Neutrophil (primary cell): ENCODE measurements around the gene HTR2B.

Experiments
- H3K27ac ChIP-seq: fragments of 200-600 bp; sonication (generic); 2 replicates; pipeline ENCODE4 v1.5.1; 2016; ENCODE audit warnings: mild to moderate bottlenecking, moderate library complexity
- H3K27me3 ChIP-seq: fragments of 200-600 bp; sonication (generic); 2 replicates; pipeline ENCODE4 v1.6.0; 2016; ENCODE audit warnings: mild to moderate bottlenecking
- H3K36me3 ChIP-seq: fragments of 200-600 bp; sonication (generic); 2 replicates; pipeline ENCODE4 v1.5.1; 2017
- H3K4me1 ChIP-seq, 2 experiments: fragments of 200-600 bp in 1 of 2; sonication (generic) in 1 of 2; 1 replicate in 1 of 2; 2 replicates in 1 of 2; pipeline versions ENCODE4 v1.5.1 to v1.6.1; 2013 to 2016; ENCODE audit warnings: low read depth in 1 of 2, low read length in 1 of 2, mild to moderate bottlenecking in 1 of 2, moderate library complexity in 1 of 2; ENCODE audit not compliant: control insufficient read depth in 1 of 2, insufficient read depth in 1 of 2
- H3K4me3 ChIP-seq, 2 experiments: fragments of 200-600 bp in 1 of 2; sonication (generic) in 1 of 2; 1 replicate in 1 of 2; 2 replicates in 1 of 2; pipeline ENCODE4 v1.5.1; 2013 to 2016; ENCODE audit warnings: low read depth in 1 of 2, low read length in 1 of 2, mild to moderate bottlenecking in 1 of 2, moderate library complexity in 1 of 2
- H3K9me3 ChIP-seq: fragments of 200-600 bp; sonication (generic); 2 replicates; pipeline ENCODE4 v1.5.1; 2016
- TF ChIP-seq, protein P1 (sequence below): fragments of 200-600 bp; sonication (generic); IDR thresholded peaks from 2 replicates; pipeline ENCODE4 v1.5.1; 2016; ENCODE audit warnings: antibody characterized with exemption

Gene HTR2B

DNA sequence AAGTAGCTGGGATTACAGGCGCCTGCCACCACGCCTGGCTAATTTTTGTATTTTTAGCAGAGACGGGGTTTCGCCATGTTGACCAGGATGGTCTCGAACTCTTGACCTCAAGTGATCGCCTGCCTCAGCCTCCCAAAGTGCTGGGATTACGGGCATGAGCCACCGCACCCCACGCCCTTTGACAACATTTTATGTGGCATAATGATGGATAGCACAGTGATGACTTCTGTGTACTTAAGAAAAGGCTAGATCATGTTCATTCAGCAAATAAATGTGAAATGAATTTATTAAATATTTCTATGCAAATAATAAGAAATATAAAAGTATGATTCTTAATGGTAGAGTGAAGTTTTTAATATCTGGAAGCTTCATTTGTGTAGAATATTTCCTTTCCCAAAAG, 2.6 kb upstream of the HTR2B start:
- no peaks in the 10 kb centered on the region for H3K36me3 ChIP-seq
- no peak overlapping the region for H3K4me3 ChIP-seq
- TF ChIP-seq, protein P1, sequence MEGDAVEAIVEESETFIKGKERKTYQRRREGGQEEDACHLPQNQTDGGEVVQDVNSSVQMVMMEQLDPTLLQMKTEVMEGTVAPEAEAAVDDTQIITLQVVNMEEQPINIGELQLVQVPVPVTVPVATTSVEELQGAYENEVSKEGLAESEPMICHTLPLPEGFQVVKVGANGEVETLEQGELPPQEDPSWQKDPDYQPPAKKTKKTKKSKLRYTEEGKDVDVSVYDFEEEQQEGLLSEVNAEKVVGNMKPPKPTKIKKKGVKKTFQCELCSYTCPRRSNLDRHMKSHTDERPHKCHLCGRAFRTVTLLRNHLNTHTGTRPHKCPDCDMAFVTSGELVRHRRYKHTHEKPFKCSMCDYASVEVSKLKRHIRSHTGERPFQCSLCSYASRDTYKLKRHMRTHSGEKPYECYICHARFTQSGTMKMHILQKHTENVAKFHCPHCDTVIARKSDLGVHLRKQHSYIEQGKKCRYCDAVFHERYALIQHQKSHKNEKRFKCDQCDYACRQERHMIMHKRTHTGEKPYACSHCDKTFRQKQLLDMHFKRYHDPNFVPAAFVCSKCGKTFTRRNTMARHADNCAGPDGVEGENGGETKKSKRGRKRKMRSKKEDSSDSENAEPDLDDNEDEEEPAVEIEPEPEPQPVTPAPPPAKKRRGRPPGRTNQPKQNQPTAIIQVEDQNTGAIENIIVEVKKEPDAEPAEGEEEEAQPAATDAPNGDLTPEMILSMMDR = no peak
- no peaks in the 10 kb centered on the region for H3K9me3 ChIP-seq
- no peaks in the 10 kb centered on the region for H3K4me1 ChIP-seq
- no peaks in the 10 kb centered on the region for H3K27me3 ChIP-seq
- H3K27ac ChIP-seq = no peak overlapping the region

DNA sequence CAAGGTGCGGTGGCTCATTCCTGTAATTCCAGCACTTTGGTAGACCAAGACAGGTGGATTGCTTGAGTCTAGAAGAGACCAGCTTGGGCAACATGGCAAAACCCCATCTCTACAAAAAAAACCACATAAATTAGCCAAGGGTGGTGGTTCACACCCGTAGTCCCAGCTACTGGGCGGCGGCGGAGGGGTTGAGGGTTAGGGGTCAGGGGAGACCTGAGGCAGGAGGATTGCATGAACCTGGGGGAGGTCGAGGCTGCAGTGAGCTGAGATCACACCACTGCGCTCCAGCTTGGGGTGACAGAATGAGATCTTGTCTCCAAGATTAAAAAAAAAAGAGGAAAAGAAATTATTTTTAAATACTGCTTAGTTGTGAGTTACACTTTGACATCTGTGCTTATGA, 1.3 kb upstream of the HTR2B start:
- TF ChIP-seq, protein P1 = no peak
- Histone ChIP-seq H3K27ac (no peak overlapping the region), H3K4me1 (no peaks in the 10 kb centered on the region), H3K9me3 (no peaks in the 10 kb centered on the region), H3K4me3 (no peak overlapping the region), H3K27me3 (no peaks in the 10 kb centered on the region), H3K36me3 (no peaks in the 10 kb centered on the region)

DNA sequence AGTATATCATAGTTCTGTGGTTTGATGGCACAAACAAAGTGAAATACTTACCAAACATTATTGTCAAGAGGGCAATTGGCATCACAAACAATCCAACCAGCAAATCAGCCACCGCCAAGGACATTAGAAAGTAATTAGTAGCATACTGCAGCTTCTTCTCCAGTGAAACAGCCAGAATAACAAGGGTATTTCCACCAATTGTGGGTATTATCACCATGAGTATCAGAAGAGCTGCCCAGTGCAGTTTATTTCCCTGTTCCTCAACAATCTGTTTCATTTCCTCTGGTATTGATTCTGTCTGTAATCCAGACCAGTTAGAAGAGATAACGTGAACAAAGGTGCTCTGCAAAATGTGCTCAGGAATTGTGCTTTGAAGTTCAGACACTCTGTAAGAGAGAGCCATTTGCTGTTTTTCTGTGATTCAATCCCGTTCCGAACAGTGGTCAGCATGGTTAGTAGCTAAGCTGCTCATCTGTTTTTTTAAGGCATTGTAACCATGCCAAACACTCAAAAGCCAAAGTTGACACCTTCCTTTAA, 1.4 kb downstream of the HTR2B start:
- no peaks in the 10 kb centered on the region for H3K9me3 ChIP-seq
- TF ChIP-seq, protein P1 = no peak
- H3K4me3 ChIP-seq = no peak overlapping the region
- H3K27ac ChIP-seq = no peak overlapping the region
- no peaks in the 10 kb centered on the region for H3K4me1 ChIP-seq
- H3K36me3 ChIP-seq = no peaks in the 10 kb centered on the region
- H3K27me3 ChIP-seq = no peaks in the 10 kb centered on the region

DNA sequence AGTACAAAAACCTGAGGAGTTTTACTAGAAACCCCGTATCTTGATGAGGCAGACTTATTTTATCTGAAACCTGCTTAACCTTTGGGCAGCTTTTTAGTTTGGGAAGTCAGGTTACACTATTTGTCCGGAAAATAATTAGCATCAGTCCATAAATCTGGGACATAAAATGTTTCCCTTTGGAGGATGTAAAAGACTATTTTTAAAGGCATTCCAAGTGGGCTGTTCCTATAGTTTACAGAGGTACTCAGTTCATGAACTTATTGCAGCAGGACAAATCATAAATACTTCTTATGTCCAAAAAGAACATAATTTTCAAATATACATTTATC, 6.3 kb downstream of the HTR2B start:
- H3K4me1 ChIP-seq = no peaks in the 10 kb centered on the region
- no peak overlapping the region for H3K27ac ChIP-seq
- H3K36me3 ChIP-seq = peaks cover 2% of the 10 kb centered on the region
- H3K9me3 ChIP-seq = no peaks in the 10 kb centered on the region
- no peaks in the 10 kb centered on the region for H3K27me3 ChIP-seq
- no peak overlapping the region for H3K4me3 ChIP-seq
- TF ChIP-seq, protein P1 = no peak

DNA sequence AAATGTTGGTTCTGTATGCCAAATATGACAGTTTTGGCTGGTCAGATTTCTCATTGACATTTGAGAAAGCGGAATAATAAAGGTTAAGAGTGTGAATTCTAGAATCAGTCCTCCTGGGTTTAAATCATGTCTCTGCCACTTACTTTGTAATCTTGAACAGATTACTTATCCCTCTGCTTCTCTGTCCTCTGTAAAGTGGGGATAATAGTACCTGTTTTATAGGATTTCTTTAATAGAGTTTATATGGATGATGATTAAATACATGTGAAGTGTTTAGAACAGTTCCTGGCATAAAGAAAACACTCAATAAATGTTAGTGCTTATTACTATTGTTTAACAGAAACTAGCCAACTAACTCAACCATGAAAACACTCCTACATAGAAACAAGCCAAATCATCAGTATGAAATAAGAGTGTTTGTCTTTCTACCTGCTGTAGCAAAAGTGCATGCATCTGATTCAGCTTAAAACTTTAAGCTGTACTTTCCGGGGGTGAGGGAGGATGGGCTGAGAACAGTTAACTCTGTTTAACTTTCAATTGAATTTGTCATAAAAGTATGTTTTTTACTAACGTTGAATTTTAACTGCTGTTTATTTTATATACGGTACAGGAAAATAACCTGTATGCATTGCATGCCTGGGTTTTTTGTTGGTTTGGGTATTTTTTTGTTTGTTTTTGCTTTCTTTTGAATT, 6.8 kb downstream of the HTR2B start:
- TF ChIP-seq, protein P1 = no peak
- no peaks in the 10 kb centered on the region for H3K9me3 ChIP-seq
- no peak overlapping the region for H3K27ac ChIP-seq
- H3K4me3 ChIP-seq = no peak overlapping the region
- H3K4me1 ChIP-seq = no peaks in the 10 kb centered on the region
- H3K27me3 ChIP-seq = no peaks in the 10 kb centered on the region
- H3K36me3 ChIP-seq = peaks cover 7% of the 10 kb centered on the region
